Mucosa of descending colon (tissue), 3 donors: ENCODE measurements around the gene LCA5. TPM values are rescaled to one million over a fixed set of nuclear protein-coding genes. Genes with fewer than 3 reads are reported as not detected.

Experiments
- ATAC-seq: fragments of 200-7000 bp; cut with Tn5 transposase; one replicate; pipeline ENCODE4 v1.9.1; 2020; ENCODE audit warnings: mild to moderate bottlenecking, moderate library complexity
- DNase-seq, 3 donors: peaks; one replicate each; pipeline ENCODE4 v3.0.0-alpha.2; 2020
- H3K36me3 ChIP-seq: fragments of 200-600 bp; one replicate; pipeline ENCODE4 v1.8.0; 2021; ENCODE audit warnings: low read depth, mild to moderate bottlenecking
- H3K4me1 ChIP-seq: fragments of 200-600 bp; one replicate; pipeline ENCODE4 v1.8.0; 2021; ENCODE audit warnings: low read depth, mild to moderate bottlenecking
- H3K4me3 ChIP-seq: fragments of 200-600 bp; one replicate; pipeline ENCODE4 v1.8.0; 2021; ENCODE audit warnings: mild to moderate bottlenecking
- H3K9me3 ChIP-seq: fragments of 200-600 bp; one replicate; pipeline ENCODE4 v1.8.0; 2021; ENCODE audit warnings: mild to moderate bottlenecking
- intact Hi-C, 2 donors: fragments of 100-400 bp; cut with DNase I in 1 of 2; cut with micrococcal nuclease in 1 of 2; formaldehyde crosslinking; loops; one replicate each; pipeline versions ENCODE4 v1.11.0 to v1.11.1; 2022; cut with DNase I, micrococcal nuclease
- total RNA-seq, 3 donors: library from RNA; stranded (reverse); fragmentation: NEBNext Ultra II Directional in 2 of 3; extraction: Animal tissue kit (Norgen Biotek cat#: 25700) in 2 of 3; gene quantifications; one replicate each; pipeline versions ENCODE4 v1.2.1 to v1.2.4, GENCODE V29; 2021 to 2023
- TF ChIP-seq, protein P1 (sequence below): fragments of 200-600 bp; IDR thresholded peaks from one replicate; pipeline ENCODE4 v1.8.0; 2022; ENCODE audit warnings: antibody characterized with exemption, mild to moderate bottlenecking
- donor health status: DM: no; HTN: no; CAD: no; lungs with moderate emphysema.
- donor health status: DM: no; HTN: no; CAD: no.
- donor health status: DM: no; HTN: yes; CAD: no.

The LCA5 gene
- total RNA-seq, 3 donors from 2014 or later: 0.43 to 5.5 (median 1.1) TPM

DNA sequence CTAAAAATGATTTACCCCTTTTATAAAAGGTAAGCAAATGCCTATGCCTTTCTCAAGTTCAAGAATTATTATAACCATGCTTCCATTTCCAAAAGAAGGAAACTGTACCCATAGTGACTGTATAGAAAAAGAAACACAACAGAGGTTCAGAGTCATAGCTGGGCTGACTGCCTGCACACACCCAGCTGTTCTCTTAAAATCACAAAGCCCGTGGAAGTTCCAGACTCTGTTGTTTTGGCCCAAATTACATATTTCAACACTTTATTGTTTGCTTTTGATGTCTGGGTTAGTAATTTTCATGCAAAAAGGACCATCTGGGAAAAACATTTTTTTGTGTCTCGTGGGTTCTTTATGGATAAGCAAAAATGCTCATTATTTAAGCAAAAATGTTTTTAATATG, 99.2 kb downstream of the LCA5 start:
- ATAC-seq (no peak), DNase-seq (no peak)
- no peaks in the 10 kb centered on the region for H3K36me3 ChIP-seq
- no peaks in the 10 kb centered on the region for H3K9me3 ChIP-seq
- no peak overlapping the region for H3K4me3 ChIP-seq
- intact Hi-C loops: no loop called here
- H3K4me1 ChIP-seq: no peaks in the 10 kb centered on the region
- TF ChIP-seq, protein P1, sequence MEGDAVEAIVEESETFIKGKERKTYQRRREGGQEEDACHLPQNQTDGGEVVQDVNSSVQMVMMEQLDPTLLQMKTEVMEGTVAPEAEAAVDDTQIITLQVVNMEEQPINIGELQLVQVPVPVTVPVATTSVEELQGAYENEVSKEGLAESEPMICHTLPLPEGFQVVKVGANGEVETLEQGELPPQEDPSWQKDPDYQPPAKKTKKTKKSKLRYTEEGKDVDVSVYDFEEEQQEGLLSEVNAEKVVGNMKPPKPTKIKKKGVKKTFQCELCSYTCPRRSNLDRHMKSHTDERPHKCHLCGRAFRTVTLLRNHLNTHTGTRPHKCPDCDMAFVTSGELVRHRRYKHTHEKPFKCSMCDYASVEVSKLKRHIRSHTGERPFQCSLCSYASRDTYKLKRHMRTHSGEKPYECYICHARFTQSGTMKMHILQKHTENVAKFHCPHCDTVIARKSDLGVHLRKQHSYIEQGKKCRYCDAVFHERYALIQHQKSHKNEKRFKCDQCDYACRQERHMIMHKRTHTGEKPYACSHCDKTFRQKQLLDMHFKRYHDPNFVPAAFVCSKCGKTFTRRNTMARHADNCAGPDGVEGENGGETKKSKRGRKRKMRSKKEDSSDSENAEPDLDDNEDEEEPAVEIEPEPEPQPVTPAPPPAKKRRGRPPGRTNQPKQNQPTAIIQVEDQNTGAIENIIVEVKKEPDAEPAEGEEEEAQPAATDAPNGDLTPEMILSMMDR: no peak

DNA sequence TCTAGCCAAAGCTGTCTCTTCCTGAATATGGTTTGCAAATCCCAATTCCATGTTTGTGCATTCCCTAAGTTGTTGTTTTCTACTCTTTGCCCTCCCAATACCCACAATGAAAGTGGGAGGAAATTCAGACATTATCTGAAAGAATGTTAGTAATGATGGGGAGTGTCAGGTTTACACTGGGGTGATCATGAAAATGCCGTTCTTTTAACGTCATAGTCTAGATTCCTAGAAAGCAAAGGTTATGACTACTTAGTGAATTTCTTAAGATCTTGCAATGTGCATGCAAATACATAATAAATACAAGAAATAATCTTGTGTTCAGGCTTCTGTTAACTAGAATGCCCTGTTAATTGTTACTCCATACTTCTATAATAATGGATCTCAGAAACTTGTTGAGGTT, 101.0 kb downstream of the LCA5 start:
- no peaks in the 10 kb centered on the region for H3K4me1 ChIP-seq
- H3K9me3 ChIP-seq: no peaks in the 10 kb centered on the region
- no peak for DNase-seq
- intact Hi-C loops: no loop called here
- TF ChIP-seq, protein P1: no peak
- no peak overlapping the region for H3K4me3 ChIP-seq
- H3K36me3 ChIP-seq: no peaks in the 10 kb centered on the region
- ATAC-seq: no peak

DNA sequence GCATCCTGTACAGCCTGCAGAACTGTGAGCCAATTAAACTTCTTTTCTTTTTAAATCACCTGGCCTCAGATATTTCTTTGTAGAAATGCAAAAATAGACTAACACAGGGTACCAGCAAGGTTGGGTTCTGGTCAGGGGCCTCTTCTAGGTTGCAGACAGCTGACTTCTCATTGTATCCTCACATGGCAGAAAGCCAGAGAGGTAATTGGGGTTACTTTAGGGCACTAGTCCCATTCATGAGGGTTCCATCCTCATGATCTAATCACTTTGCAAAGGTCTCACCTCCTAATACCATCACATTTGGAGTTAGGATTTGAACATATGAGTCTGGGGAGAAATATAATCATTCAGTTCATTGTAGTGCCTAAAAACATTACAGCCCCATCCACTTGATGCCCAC, 101.5 kb downstream of the LCA5 start:
- no peak for ATAC-seq
- no peaks in the 10 kb centered on the region for H3K9me3 ChIP-seq
- H3K4me1 ChIP-seq: no peaks in the 10 kb centered on the region
- H3K4me3 ChIP-seq: no peak overlapping the region
- TF ChIP-seq, protein P1: no peak
- H3K36me3 ChIP-seq: no peaks in the 10 kb centered on the region
- intact Hi-C loops: no loop called here
- no peak for DNase-seq

Other genes starting within 250 kb of the LCA5 start
- 100 to 1,000 TPM in 2 of 3 donors, 10 to 100 TPM in 1; 63.2 to 158 (median 127) TPM for gene SH3BGRL2, start 93.9 kb upstream of the LCA5 start, total RNA-seq